OCI-LY1 (cell line): Measurements from ENCODE around the gene SGCD.

ENCODE experiments used
- H2AFZ ChIP-seq: fragments of 200-600 bp; sonication (generic), shearing (Covaris generic); 2 replicates; pipeline ENCODE4 v1.6.0; 2014; ENCODE audit warnings: antibody characterized with exemption, mild to moderate bottlenecking, low read length
- H3F3A ChIP-seq: fragments of 200-600 bp; sonication (generic), shearing (Covaris generic); 2 replicates; pipeline ENCODE4 v1.6.0; 2014; ENCODE audit warnings: mild to moderate bottlenecking, antibody characterized with exemption, low read length, moderate library complexity; ENCODE audit not compliant: insufficient read depth
- H3K27ac ChIP-seq: fragments of 200-600 bp; sonication (generic); 2 replicates; pipeline ENCODE4 v1.5.1; 2014; ENCODE audit warnings: low read length, mixed run types, mild to moderate bottlenecking, low read depth; ENCODE audit not compliant: poor library complexity, severe bottlenecking
- H3K27me3 ChIP-seq: fragments of 200-600 bp; sonication (generic); 2 replicates; pipeline ENCODE4 v1.6.0; 2014; ENCODE audit warnings: antibody characterized with exemption, mild to moderate bottlenecking, low read length, moderate library complexity; ENCODE audit not compliant: insufficient read depth
- H3K36me3 ChIP-seq: fragments of 200-600 bp; sonication (generic); 2 replicates; pipeline ENCODE4 v1.6.1; 2014; ENCODE audit warnings: mild to moderate bottlenecking, antibody characterized with exemption, low read length, moderate library complexity, mixed read lengths; ENCODE audit not compliant: insufficient read depth
- H3K4me1 ChIP-seq: fragments of 200-600 bp; sonication (generic); 2 replicates; pipeline ENCODE4 v1.5.1; 2014; ENCODE audit warnings: mild to moderate bottlenecking, low read length, moderate library complexity; ENCODE audit not compliant: insufficient read depth, severe bottlenecking
- H3K4me2 ChIP-seq: fragments of 200-600 bp; sonication (generic), shearing (Covaris generic); 2 replicates; pipeline ENCODE4 v1.6.1; 2014; ENCODE audit warnings: low read length
- H3K4me3 ChIP-seq: fragments of 200-600 bp; sonication (generic); 2 replicates; pipeline ENCODE4 v1.5.1; 2014; ENCODE audit warnings: low read length, low read depth, mild to moderate bottlenecking, mixed read lengths; ENCODE audit not compliant: poor library complexity, severe bottlenecking
- H3K79me2 ChIP-seq: fragments of 200-600 bp; shearing (Covaris generic); 2 replicates; pipeline ENCODE4 v1.6.1; 2016; ENCODE audit warnings: mixed run types, low read length, mixed read lengths; ENCODE audit not compliant: insufficient read depth
- H3K9ac ChIP-seq: fragments of 200-600 bp; sonication (generic), shearing (Covaris generic); 2 replicates; pipeline ENCODE4 v1.6.1; 2014; ENCODE audit warnings: mild to moderate bottlenecking, low read length, mixed read lengths
- H3K9me2 ChIP-seq: fragments of 200-600 bp; sonication (generic), shearing (Covaris generic); 2 replicates; pipeline ENCODE4 v1.6.1; 2014; ENCODE audit warnings: low read depth, mild to moderate bottlenecking, low read length, mixed read lengths
- H3K9me3 ChIP-seq: fragments of 200-600 bp; shearing (Covaris generic); 2 replicates; pipeline ENCODE4 v1.6.1; 2014; ENCODE audit warnings: low read length, mixed read lengths
- H4K20me1 ChIP-seq: fragments of 200-600 bp; sonication (generic), shearing (Covaris generic); 2 replicates; pipeline ENCODE4 v1.6.0; 2016; ENCODE audit warnings: mild to moderate bottlenecking, low read length; ENCODE audit not compliant: insufficient read depth
- CTCF ChIP-seq: fragments of 200-600 bp; sonication (generic), shearing (Covaris generic); IDR thresholded peaks from 2 replicates; pipeline ENCODE4 v1.5.1; 2017; ENCODE audit warnings: mild to moderate bottlenecking, antibody characterized with exemption, low read length, moderate library complexity, mixed read lengths
- EZH2 ChIP-seq: fragments of 200-600 bp; sonication (generic), shearing (Covaris generic); IDR thresholded peaks from 2 replicates; pipeline ENCODE4 v1.8.0; 2017; ENCODE audit warnings: borderline replicate concordance, mixed run types, mild to moderate bottlenecking, antibody characterized with exemption, low read length, moderate library complexity, mixed read lengths

Gene SGCD

GRCh38 chr5:156331845-156332244, 4.9 kb downstream of the SGCD start:
- Histone ChIP-seq H3K36me3 (no peaks in the 10 kb centered on the region), H3K4me2 (no peak overlapping the region), H3K4me3 (no peak overlapping the region), H3K27ac (no peak overlapping the region), H3K79me2 (no peaks in the 10 kb centered on the region), H3K27me3 (no peaks in the 10 kb centered on the region), H3K4me1 (no peaks in the 10 kb centered on the region), H3K9me2 (no peaks in the 10 kb centered on the region), H3K9ac (no peak overlapping the region), H4K20me1 (no peaks in the 10 kb centered on the region), H2AFZ (no peak overlapping the region), H3K9me3 (no peaks in the 10 kb centered on the region), H3F3A (no peaks in the 10 kb centered on the region)
- TF ChIP-seq CTCF (no peak), EZH2 (no peak)

- H3K79me2 ChIP-seq = no peaks in the 10 kb centered on the region
- no peaks in the 10 kb centered on the region for H4K20me1 ChIP-seq
- no peaks in the 10 kb centered on the region for H3K27me3 ChIP-seq
- no peaks in the 10 kb centered on the region for H3K9me2 ChIP-seq
- H2AFZ ChIP-seq = no peak overlapping the region
- H3K9ac ChIP-seq = no peak overlapping the region
- H3K9me3 ChIP-seq = no peaks in the 10 kb centered on the region
- no peaks in the 10 kb centered on the region for H3K4me1 ChIP-seq
- no peak overlapping the region for H3K4me2 ChIP-seq
- no peaks in the 10 kb centered on the region for H3K36me3 ChIP-seq
- no peak for TF ChIP-seq CTCF
- no peak for TF ChIP-seq EZH2
- no peak overlapping the region for H3K27ac ChIP-seq
- H3F3A ChIP-seq = no peaks in the 10 kb centered on the region
- H3K4me3 ChIP-seq = no peak overlapping the region
These were observed 5.3 kb downstream of the SGCD start for GRCh38 chr5:156332245-156332644.

GRCh38 chr5:156339139-156339841, 12.3 kb downstream of the SGCD start:
- Histone ChIP-seq H3K4me1 (no peaks in the 10 kb centered on the region), H2AFZ (no peak overlapping the region), H3K4me2 (no peak overlapping the region), H3K27me3 (no peaks in the 10 kb centered on the region), H3K4me3 (no peak overlapping the region), H3K9me3 (no peaks in the 10 kb centered on the region), H3K36me3 (no peaks in the 10 kb centered on the region), H3K27ac (no peak overlapping the region), H3K79me2 (no peaks in the 10 kb centered on the region), H3K9me2 (no peaks in the 10 kb centered on the region), H3K9ac (no peak overlapping the region), H3F3A (no peaks in the 10 kb centered on the region), H4K20me1 (no peaks in the 10 kb centered on the region)
- TF ChIP-seq CTCF (no peak), EZH2 (no peak)
